Measurements from ENCODE around the gene PRC1. TPM values are rescaled to one million over a fixed set of nuclear protein-coding genes. Genes with fewer than 3 reads are reported as not detected.

The PRC1 gene
- total and polyA plus RNA-seq, 2 donors (not counting 1 experiment from before 2014, with no cell fraction given), result 9.4 to 11.6 TPM

DNA sequence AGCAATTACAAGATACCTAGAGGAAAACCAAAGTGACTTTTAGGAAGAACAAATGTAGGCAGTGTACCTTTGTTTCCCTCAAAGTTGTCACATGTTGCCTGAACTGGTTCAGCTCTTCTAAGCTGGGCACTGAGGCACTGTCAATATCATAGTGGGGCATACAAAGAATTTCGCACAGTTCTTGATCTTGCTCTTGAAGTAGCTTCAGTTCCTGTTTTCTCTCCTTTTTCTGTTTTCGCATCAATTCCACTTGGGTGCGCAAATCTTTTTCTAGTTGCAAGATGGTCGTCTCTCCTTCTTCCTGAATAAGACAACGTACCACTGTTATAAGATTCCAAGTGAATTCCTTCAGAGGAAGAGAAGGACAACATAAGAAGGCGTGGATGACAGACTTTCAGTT, 12.7 kb downstream of the PRC1 start:
- peak; percentile 83 for ATAC-seq (ENCODE audit: low read depth)
- peak overlapping the region; percentile 0 to 27 for H3K27ac ChIP-seq (ENCODE audit: low read length in 2 of 2)
- peak overlapping the region; percentile 57 for H2AFZ ChIP-seq (ENCODE audit: insufficient read depth, low read depth, low read length, poor library complexity, severe bottlenecking)

GRCh38 chr15:90979582-90979981, 14.8 kb downstream of the PRC1 start:
- ATAC-seq (ENCODE audit: low read depth), result no peak
- Mint-ChIP-seq H3K9me3 (ENCODE audit: insufficient read depth) (no peaks in the 10 kb centered on the region), H3K4me1 (peaks cover 19% of the 10 kb centered on the region), H3K27ac (no peak overlapping the region), H3K4me3 (no peak overlapping the region), H3K27me3 (no peaks in the 10 kb centered on the region)
- H3K4me1 ChIP-seq (ENCODE audit: control insufficient read depth in 2 of 2, insufficient read depth in 2 of 2, low read length in 2 of 2), result peaks cover 12 to 16% of the 10 kb centered on the region in 2 donors
- POLR2A ChIA-PET, result interaction anchor here (0.7 kb wide), 1 partner anchor 9 kb away, joined by 4 read pairs; no protein-coding TSS in a partner anchor
- H3K36me3 ChIP-seq (replicated peaks in 1 of 2; ENCODE audit: control extremely low read depth in 1 of 2, control insufficient read depth in 1 of 2, extremely low read depth in 1 of 2, insufficient read depth in 2 of 2, low read length in 1 of 2), result peaks cover 0 to 2% of the 10 kb centered on the region in 2 experiments
- no peak overlapping the region for H3K4me3 ChIP-seq (ENCODE audit: control extremely low read depth in 1 of 5, extremely low read depth in 1 of 5, insufficient read depth in 1 of 5, low read depth in 2 of 5, low read length in 4 of 5)
- intact Hi-C loops (cut with micrococcal nuclease), result no loop called here
- TF ChIP-seq, protein P1, sequence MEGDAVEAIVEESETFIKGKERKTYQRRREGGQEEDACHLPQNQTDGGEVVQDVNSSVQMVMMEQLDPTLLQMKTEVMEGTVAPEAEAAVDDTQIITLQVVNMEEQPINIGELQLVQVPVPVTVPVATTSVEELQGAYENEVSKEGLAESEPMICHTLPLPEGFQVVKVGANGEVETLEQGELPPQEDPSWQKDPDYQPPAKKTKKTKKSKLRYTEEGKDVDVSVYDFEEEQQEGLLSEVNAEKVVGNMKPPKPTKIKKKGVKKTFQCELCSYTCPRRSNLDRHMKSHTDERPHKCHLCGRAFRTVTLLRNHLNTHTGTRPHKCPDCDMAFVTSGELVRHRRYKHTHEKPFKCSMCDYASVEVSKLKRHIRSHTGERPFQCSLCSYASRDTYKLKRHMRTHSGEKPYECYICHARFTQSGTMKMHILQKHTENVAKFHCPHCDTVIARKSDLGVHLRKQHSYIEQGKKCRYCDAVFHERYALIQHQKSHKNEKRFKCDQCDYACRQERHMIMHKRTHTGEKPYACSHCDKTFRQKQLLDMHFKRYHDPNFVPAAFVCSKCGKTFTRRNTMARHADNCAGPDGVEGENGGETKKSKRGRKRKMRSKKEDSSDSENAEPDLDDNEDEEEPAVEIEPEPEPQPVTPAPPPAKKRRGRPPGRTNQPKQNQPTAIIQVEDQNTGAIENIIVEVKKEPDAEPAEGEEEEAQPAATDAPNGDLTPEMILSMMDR (IDR thresholded peaks at IDR 0.05), result no peak
- no peak for TF ChIP-seq EZH2 (IDR thresholded peaks at IDR 0.05; ENCODE audit: borderline replicate concordance, insufficient read depth, low read depth, low read length, poor library complexity, severe bottlenecking)
- H3K9ac ChIP-seq (ENCODE audit: low read length), result no peak overlapping the region
- H3K9me3 ChIP-seq (ENCODE audit: control extremely low read depth in 1 of 3, control insufficient read depth in 2 of 3, insufficient read depth in 1 of 3, low read length in 2 of 3), result no peaks in the 10 kb centered on the region
- CTCF ChIA-PET, result interaction anchor here (1.2 to 7.1 kb wide), 3 partner anchors 23 to 53 kb away, joined by 4 to 46 read pairs (median 7); no protein-coding TSS in a partner anchor
- H3K79me2 ChIP-seq (ENCODE audit: control insufficient read depth, insufficient read depth, low read length), result no peaks in the 10 kb centered on the region
- no peak overlapping the region for H2AFZ ChIP-seq (ENCODE audit: insufficient read depth, low read depth, low read length, poor library complexity, severe bottlenecking)
- no CpG with 5 or more reads among the region's 1 CpG for WGBS (ENCODE audit: insufficient coverage)
- H4K20me1 ChIP-seq (ENCODE audit: control insufficient read depth, insufficient read depth, low read length, poor library complexity, severe bottlenecking), result no peaks in the 10 kb centered on the region
- H3K27me3 ChIP-seq (replicated peaks in 1 of 4; ENCODE audit: control extremely low read depth in 1 of 4, control insufficient read depth in 3 of 4, insufficient read depth in 4 of 4, low read length in 3 of 4), result no peaks in the 10 kb centered on the region
- DNase-seq, result no peak
- H3K4me2 ChIP-seq (replicated peaks; ENCODE audit: low read depth, low read length, poor library complexity, severe bottlenecking), result no peak overlapping the region
- H3K27ac ChIP-seq (ENCODE audit: low read length in 2 of 2), result no peak overlapping the region

More for the DNA sequence above, 12.7 kb downstream of the PRC1 start:
- peaks cover 12 to 19% of the 10 kb centered on the region in 2 donors for H3K4me1 ChIP-seq (ENCODE audit: control insufficient read depth in 2 of 2, insufficient read depth in 2 of 2, low read length in 2 of 2)
- peak overlapping the region; percentile 68 for H3K4me3 Mint-ChIP-seq
- DNase-seq, result peak; percentile 57
- H3K9me3 ChIP-seq (ENCODE audit: control extremely low read depth in 1 of 3, control insufficient read depth in 2 of 3, insufficient read depth in 1 of 3, low read length in 2 of 3), result no peaks in the 10 kb centered on the region
- peak overlapping the region in 2 of 5 experiments; percentile 25 to 35 for H3K4me3 ChIP-seq (ENCODE audit: control extremely low read depth in 1 of 5, extremely low read depth in 1 of 5, insufficient read depth in 1 of 5, low read depth in 2 of 5, low read length in 4 of 5)
- H3K79me2 ChIP-seq (ENCODE audit: control insufficient read depth, insufficient read depth, low read length), result peaks cover under 1% of the 10 kb centered on the region
- peak overlapping the region; percentile 86 for H3K27ac Mint-ChIP-seq
- peak overlapping the region; percentile 32 for H3K9ac ChIP-seq (ENCODE audit: low read length)
- H3K27me3 Mint-ChIP-seq, result no peaks in the 10 kb centered on the region
- WGBS (ENCODE audit: insufficient coverage), result 24% methylated on average over 3 of the region's 6 CpGs
- no peak for TF ChIP-seq EZH2 (IDR thresholded peaks at IDR 0.05; ENCODE audit: borderline replicate concordance, insufficient read depth, low read depth, low read length, poor library complexity, severe bottlenecking)
- TF ChIP-seq, protein P1 (IDR thresholded peaks at IDR 0.05), result peak; percentile 10
- H3K36me3 ChIP-seq (replicated peaks in 1 of 2; ENCODE audit: control extremely low read depth in 1 of 2, control insufficient read depth in 1 of 2, extremely low read depth in 1 of 2, insufficient read depth in 2 of 2, low read length in 1 of 2), result peaks cover 0 to 2% of the 10 kb centered on the region in 2 experiments
- ChIA-PET POLR2A (interaction anchor here (0.6 kb wide), 1 partner anchor 9 kb away, joined by 3 read pairs; no protein-coding TSS in a partner anchor), CTCF (interaction anchor here (0.6 to 7.1 kb wide), 6 partner anchors 12 to 290 kb away, joined by 3 to 46 read pairs (median 4); partner anchors contain the start of gene VPS33B)
- intact Hi-C loops (cut with micrococcal nuclease), result no loop called here
- H3K4me2 ChIP-seq (replicated peaks; ENCODE audit: low read depth, low read length, poor library complexity, severe bottlenecking), result peak overlapping the region; percentile 63
- no peaks in the 10 kb centered on the region for H4K20me1 ChIP-seq (ENCODE audit: control insufficient read depth, insufficient read depth, low read length, poor library complexity, severe bottlenecking)
- H3K9me3 Mint-ChIP-seq (ENCODE audit: insufficient read depth), result no peaks in the 10 kb centered on the region
- H3K4me1 Mint-ChIP-seq, result peaks cover 22% of the 10 kb centered on the region
- H3K27me3 ChIP-seq (replicated peaks in 1 of 4; ENCODE audit: control extremely low read depth in 1 of 4, control insufficient read depth in 3 of 4, insufficient read depth in 4 of 4, low read length in 3 of 4), result no peaks in the 10 kb centered on the region
